ENCODE data around the gene CLMN. TPM values are rescaled to one million over a fixed set of nuclear protein-coding genes. Genes with fewer than 3 reads are reported as not detected.

CLMN gene
- total and polyA plus RNA-seq, 5 donors from 2014 or later, result 0.17 to 0.90 TPM; not detected in 3

GRCh38 chr14:95360828-95361227 lies 41.1 kb upstream of the CLMN start:
- Mint-ChIP-seq H3K4me3 (no peak overlapping the region), H3K27me3 (peaks cover 42% of the 10 kb centered on the region)
- no peak for ATAC-seq (ENCODE audit: low read depth in 2 of 2)

GRCh38 chr14:95359994-95360826 lies 40.5 kb upstream of the CLMN start:
- Histone ChIP-seq H3K36me3 (ENCODE audit: control insufficient read depth, insufficient read depth, low read length) (no peaks in the 10 kb centered on the region), H3K27ac (ENCODE audit: insufficient read depth, low read length, poor library complexity, severe bottlenecking) (no peak overlapping the region), H3K4me3 (ENCODE audit: low read depth, low read length) (no peak overlapping the region), H3K27me3 (ENCODE audit: control insufficient read depth, insufficient read depth, low read length) (peaks cover 4% of the 10 kb centered on the region), H3K9me3 (ENCODE audit: control insufficient read depth in 2 of 2, low read length in 2 of 2) (no peaks in the 10 kb centered on the region), H3K4me1 (ENCODE audit: control insufficient read depth, insufficient read depth, low read length, poor library complexity, severe bottlenecking) (no peaks in the 10 kb centered on the region)
- Mint-ChIP-seq H3K4me3 (no peak overlapping the region), H3K36me3 (no peaks in the 10 kb centered on the region), H3K27ac (no peak overlapping the region), H3K4me1 (no peaks in the 10 kb centered on the region), H3K27me3 (peaks cover 41% of the 10 kb centered on the region), H3K9me3 (peaks cover 0 to 3% (median 0%) of the 10 kb centered on the region in 7 donors)
- DNase-seq (no peak), ATAC-seq (ENCODE audit: low read depth in 2 of 2) (no peak)

More at GRCh38 chr14:95360828-95361227, 41.1 kb upstream of the CLMN start:
- Histone ChIP-seq H3K36me3 (ENCODE audit: control insufficient read depth, insufficient read depth, low read length) (no peaks in the 10 kb centered on the region), H3K27me3 (ENCODE audit: control insufficient read depth, insufficient read depth, low read length) (peaks cover 4% of the 10 kb centered on the region), H3K4me3 (ENCODE audit: low read depth, low read length) (no peak overlapping the region), H3K9me3 (ENCODE audit: control insufficient read depth in 2 of 2, low read length in 2 of 2) (no peaks in the 10 kb centered on the region), H3K27ac (ENCODE audit: insufficient read depth, low read length, poor library complexity, severe bottlenecking) (no peak overlapping the region), H3K4me1 (ENCODE audit: control insufficient read depth, insufficient read depth, low read length, poor library complexity, severe bottlenecking) (no peaks in the 10 kb centered on the region)
- H3K9me3 Mint-ChIP-seq, result peaks cover 0 to 2% (median 0%) of the 10 kb centered on the region in 7 donors
- no peaks in the 10 kb centered on the region for H3K36me3 Mint-ChIP-seq
- no peak overlapping the region for H3K27ac Mint-ChIP-seq
- H3K4me1 Mint-ChIP-seq, result no peaks in the 10 kb centered on the region
- DNase-seq, result no peak

- Mint-ChIP-seq H3K4me1 (no peaks in the 10 kb centered on the region), H3K27me3 (peaks cover 24% of the 10 kb centered on the region), H3K4me3 (no peak overlapping the region), H3K27ac (no peak overlapping the region), H3K9me3 (peaks cover 0 to 7% (median 6%) of the 10 kb centered on the region in 7 donors), H3K36me3 (peaks cover 4% of the 10 kb centered on the region)
- Histone ChIP-seq H3K9me3 (ENCODE audit: control insufficient read depth in 2 of 2, low read length in 2 of 2) (peaks cover 0 to 2% of the 10 kb centered on the region in 2 experiments), H3K4me1 (ENCODE audit: control insufficient read depth, insufficient read depth, low read length, poor library complexity, severe bottlenecking) (no peaks in the 10 kb centered on the region), H3K36me3 (ENCODE audit: control insufficient read depth, insufficient read depth, low read length) (no peaks in the 10 kb centered on the region), H3K4me3 (ENCODE audit: low read depth, low read length) (no peak overlapping the region), H3K27ac (ENCODE audit: insufficient read depth, low read length, poor library complexity, severe bottlenecking) (no peak overlapping the region), H3K27me3 (ENCODE audit: control insufficient read depth, insufficient read depth, low read length) (no peaks in the 10 kb centered on the region)
- no peak for ATAC-seq (ENCODE audit: low read depth in 2 of 2)
- no peak for DNase-seq
Observed at GRCh38 chr14:95356245-95356869, 36.6 kb upstream of the CLMN start.

DNA sequence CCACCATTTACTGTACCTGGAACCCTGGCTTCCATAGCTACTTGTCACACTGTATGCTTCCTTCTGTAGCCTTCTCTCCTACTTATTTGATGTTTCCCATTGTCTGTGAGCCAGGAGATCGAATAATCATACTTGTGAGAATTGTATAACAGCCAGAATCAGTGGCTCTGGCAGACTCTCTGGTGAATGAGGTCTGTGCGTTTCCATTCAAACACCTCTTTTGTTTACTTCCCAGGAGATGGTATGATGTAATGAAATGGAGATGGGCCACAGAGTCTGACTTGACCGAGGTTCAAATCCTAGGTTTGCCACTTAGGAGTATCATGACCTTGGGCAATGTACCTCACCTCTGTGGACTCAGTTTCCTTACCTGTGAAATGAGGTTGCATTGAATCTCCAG lies 35.7 kb upstream of the CLMN start:
- peaks cover 0 to 7% (median 6%) of the 10 kb centered on the region in 7 donors for H3K9me3 Mint-ChIP-seq
- H3K4me3 ChIP-seq (ENCODE audit: low read depth, low read length), result no peak overlapping the region
- H3K27ac ChIP-seq (ENCODE audit: insufficient read depth, low read length, poor library complexity, severe bottlenecking), result no peak overlapping the region
- no peak overlapping the region for H3K27ac Mint-ChIP-seq
- H3K4me1 Mint-ChIP-seq, result no peaks in the 10 kb centered on the region
- DNase-seq (no peak), ATAC-seq (ENCODE audit: low read depth in 2 of 2) (no peak)
- H3K27me3 Mint-ChIP-seq, result peaks cover 21% of the 10 kb centered on the region
- no peaks in the 10 kb centered on the region for H3K4me1 ChIP-seq (ENCODE audit: control insufficient read depth, insufficient read depth, low read length, poor library complexity, severe bottlenecking)
- H3K27me3 ChIP-seq (ENCODE audit: control insufficient read depth, insufficient read depth, low read length), result no peaks in the 10 kb centered on the region
- H3K36me3 Mint-ChIP-seq, result peaks cover 4% of the 10 kb centered on the region
- H3K36me3 ChIP-seq (ENCODE audit: control insufficient read depth, insufficient read depth, low read length), result no peaks in the 10 kb centered on the region
- H3K4me3 Mint-ChIP-seq, result no peak overlapping the region
- H3K9me3 ChIP-seq (ENCODE audit: control insufficient read depth in 2 of 2, low read length in 2 of 2), result peaks cover 0 to 2% of the 10 kb centered on the region in 2 experiments

GRCh38 chr14:95354834-95355233 lies 35.1 kb upstream of the CLMN start:
- ATAC-seq (ENCODE audit: low read depth in 2 of 2), result no peak

DNA sequence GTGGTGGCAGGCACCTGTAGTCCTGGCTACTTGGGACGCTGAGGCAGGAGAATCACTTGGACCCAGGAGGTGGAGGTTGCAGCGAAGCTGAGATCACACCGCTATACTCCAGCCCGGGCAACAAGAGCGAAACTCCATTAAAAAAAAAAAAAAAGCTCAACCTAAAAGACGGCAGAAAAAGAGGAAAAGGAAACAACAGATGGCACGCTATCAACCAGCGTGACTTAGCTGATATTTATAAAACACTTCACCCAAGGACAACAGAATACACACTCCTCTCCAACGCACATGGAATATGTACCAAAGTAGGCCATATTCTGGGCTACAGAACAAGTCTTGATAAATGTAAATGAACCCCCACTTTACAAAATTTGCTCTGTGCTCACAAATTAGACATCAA lies 34.0 kb upstream of the CLMN start:
- Mint-ChIP-seq H3K9me3 (peaks cover 0 to 7% (median 6%) of the 10 kb centered on the region in 7 donors), H3K4me1 (no peaks in the 10 kb centered on the region)

More at GRCh38 chr14:95354834-95355233, 35.1 kb upstream of the CLMN start:
- H3K36me3 Mint-ChIP-seq, result peaks cover 4% of the 10 kb centered on the region
- no peaks in the 10 kb centered on the region for H3K4me1 Mint-ChIP-seq
- no peak overlapping the region for H3K4me3 ChIP-seq (ENCODE audit: low read depth, low read length)
- H3K9me3 Mint-ChIP-seq, result peaks cover 0 to 7% (median 6%) of the 10 kb centered on the region in 7 donors
- H3K9me3 ChIP-seq (ENCODE audit: control insufficient read depth in 2 of 2, low read length in 2 of 2), result peaks cover 0 to 2% of the 10 kb centered on the region in 2 experiments
- H3K27ac ChIP-seq (ENCODE audit: insufficient read depth, low read length, poor library complexity, severe bottlenecking), result no peak overlapping the region
- peaks cover 26% of the 10 kb centered on the region for H3K27me3 Mint-ChIP-seq
- DNase-seq, result no peak
- no peaks in the 10 kb centered on the region for H3K27me3 ChIP-seq (ENCODE audit: control insufficient read depth, insufficient read depth, low read length)
- H3K27ac Mint-ChIP-seq, result no peak overlapping the region
- H3K36me3 ChIP-seq (ENCODE audit: control insufficient read depth, insufficient read depth, low read length), result no peaks in the 10 kb centered on the region
- H3K4me3 Mint-ChIP-seq, result no peak overlapping the region
- no peaks in the 10 kb centered on the region for H3K4me1 ChIP-seq (ENCODE audit: control insufficient read depth, insufficient read depth, low read length, poor library complexity, severe bottlenecking)

GRCh38 chr14:95353007-95353406 lies 33.3 kb upstream of the CLMN start:
- no peak overlapping the region for H3K4me3 Mint-ChIP-seq

More for the DNA sequence above, 34.0 kb upstream of the CLMN start:
- Histone ChIP-seq H3K27ac (ENCODE audit: insufficient read depth, low read length, poor library complexity, severe bottlenecking) (no peak overlapping the region), H3K4me1 (ENCODE audit: control insufficient read depth, insufficient read depth, low read length, poor library complexity, severe bottlenecking) (no peaks in the 10 kb centered on the region), H3K9me3 (ENCODE audit: control insufficient read depth in 2 of 2, low read length in 2 of 2) (peaks cover 0 to 2% of the 10 kb centered on the region in 2 experiments), H3K36me3 (ENCODE audit: control insufficient read depth, insufficient read depth, low read length) (no peaks in the 10 kb centered on the region), H3K4me3 (ENCODE audit: low read depth, low read length) (no peak overlapping the region), H3K27me3 (ENCODE audit: control insufficient read depth, insufficient read depth, low read length) (no peaks in the 10 kb centered on the region)
- H3K36me3 Mint-ChIP-seq, result peaks cover 4% of the 10 kb centered on the region
- ATAC-seq (ENCODE audit: low read depth in 2 of 2) (no peak), DNase-seq (no peak)
- H3K27me3 Mint-ChIP-seq, result peaks cover 26% of the 10 kb centered on the region
- H3K27ac Mint-ChIP-seq, result no peak overlapping the region
- H3K4me3 Mint-ChIP-seq, result no peak overlapping the region

More at GRCh38 chr14:95353007-95353406, 33.3 kb upstream of the CLMN start:
- peaks cover 23% of the 10 kb centered on the region for H3K27me3 Mint-ChIP-seq
- Histone ChIP-seq H3K4me1 (ENCODE audit: control insufficient read depth, insufficient read depth, low read length, poor library complexity, severe bottlenecking) (no peaks in the 10 kb centered on the region), H3K27ac (ENCODE audit: insufficient read depth, low read length, poor library complexity, severe bottlenecking) (no peak overlapping the region), H3K36me3 (ENCODE audit: control insufficient read depth, insufficient read depth, low read length) (no peaks in the 10 kb centered on the region), H3K9me3 (ENCODE audit: control insufficient read depth in 2 of 2, low read length in 2 of 2) (peaks cover 0 to 2% of the 10 kb centered on the region in 2 experiments), H3K27me3 (ENCODE audit: control insufficient read depth, insufficient read depth, low read length) (no peaks in the 10 kb centered on the region), H3K4me3 (ENCODE audit: low read depth, low read length) (no peak overlapping the region)
- no peak for ATAC-seq (ENCODE audit: low read depth in 2 of 2)
- no peaks in the 10 kb centered on the region for H3K4me1 Mint-ChIP-seq
- no peak overlapping the region for H3K27ac Mint-ChIP-seq
- peaks cover 4% of the 10 kb centered on the region for H3K36me3 Mint-ChIP-seq
- DNase-seq, result no peak
- peaks cover 0 to 8% (median 6%) of the 10 kb centered on the region in 7 donors for H3K9me3 Mint-ChIP-seq

Measured in CD4-positive, CD25-positive, alpha-beta regulatory T cell (primary cell).